HS-27A (cell line): ENCODE results near the gene SPATA32.

Experiments used
- DNase-seq: peaks from one replicate; pipeline ENCODE4 v3.0.0-alpha.2; 2012; ENCODE audit warnings: low read depth, missing footprints

The SPATA32 gene

GRCh38 chr17:45228763-45229539 lies 32.9 kb downstream of the SPATA32 start:
- DNase-seq, result no peak

DNA sequence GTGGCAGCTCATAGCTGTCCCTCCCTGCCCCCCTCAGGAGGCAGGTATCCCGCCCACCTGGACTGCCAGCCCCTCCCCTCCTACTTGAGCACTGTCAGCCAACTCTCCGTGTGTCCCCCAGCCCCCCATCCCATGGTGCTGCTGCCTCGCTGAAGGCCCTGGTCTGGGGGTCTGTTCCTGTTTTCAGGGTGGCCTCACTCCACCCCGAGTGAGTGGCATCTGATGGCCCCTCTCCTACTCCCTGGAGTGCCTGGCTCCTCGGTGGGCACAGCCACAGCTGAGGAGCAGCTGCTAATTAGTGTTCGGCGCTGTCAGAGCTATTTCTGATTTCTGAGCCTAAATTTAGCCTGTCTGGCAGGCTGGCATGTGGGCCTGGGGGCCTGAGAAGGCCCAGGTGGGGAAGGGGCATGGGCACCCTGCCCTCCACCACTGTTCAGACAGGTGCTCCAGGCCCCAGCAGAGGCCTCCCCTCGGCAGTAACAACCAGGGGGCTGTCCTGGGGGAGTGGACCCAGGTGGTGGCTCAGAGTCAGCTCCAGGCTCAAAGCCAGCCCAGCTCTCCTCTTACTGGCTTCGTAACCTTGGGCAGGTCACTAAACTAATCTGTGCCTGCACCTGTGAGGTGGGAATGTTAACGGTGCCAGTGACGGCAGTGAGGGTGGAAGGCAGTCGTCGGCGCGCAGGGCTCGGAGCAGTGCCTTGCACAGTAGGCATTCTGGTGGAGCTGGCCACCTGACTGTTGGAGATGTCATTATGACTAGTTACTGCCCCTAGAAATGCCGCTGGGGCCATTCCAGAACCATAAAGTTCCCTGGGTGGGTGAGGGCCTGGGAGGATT lies 33.8 kb downstream of the SPATA32 start:
- no peak for DNase-seq

DNA sequence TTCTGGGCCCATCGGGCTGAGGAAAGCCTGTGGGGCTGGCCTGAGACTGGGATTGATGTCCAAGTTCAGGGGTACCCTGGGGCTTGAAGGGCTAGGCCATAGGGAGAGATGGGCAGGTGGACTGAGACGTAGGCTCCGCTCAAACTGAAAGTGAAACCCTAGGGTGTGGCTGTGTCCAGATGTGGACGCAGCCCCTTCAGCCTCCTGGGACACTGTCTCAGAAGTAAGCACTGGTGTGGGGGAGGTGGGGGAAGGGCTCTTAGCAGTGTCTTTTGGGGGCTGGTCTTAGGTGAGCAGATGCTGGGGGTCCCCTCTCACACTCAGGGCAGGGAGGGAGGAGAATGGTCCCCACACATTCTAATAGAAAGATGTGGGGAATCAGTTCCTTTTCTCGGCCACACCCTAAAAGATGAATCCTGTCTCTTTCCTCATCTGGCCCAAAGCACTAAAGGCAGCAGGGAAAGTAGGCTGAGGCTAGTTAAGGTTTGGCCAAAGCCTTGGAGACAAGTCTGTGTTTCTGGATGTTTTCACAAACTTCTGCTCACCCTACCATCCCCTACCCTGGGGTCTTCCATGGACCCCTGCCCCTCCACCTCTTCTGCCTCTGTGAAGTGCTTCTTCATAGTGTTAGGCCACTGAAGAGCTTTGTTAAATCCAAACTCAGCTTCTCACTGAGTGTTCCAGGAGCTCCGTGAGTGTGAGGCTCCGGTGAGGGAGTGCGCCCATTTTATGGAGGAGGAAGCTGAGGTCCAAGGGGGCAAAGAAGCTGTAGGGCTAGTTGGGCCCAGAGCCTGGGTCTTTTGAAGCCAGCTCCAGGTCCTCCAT lies 34.6 kb downstream of the SPATA32 start:
- no peak for DNase-seq

GRCh38 chr17:45226576-45226975 lies 35.3 kb downstream of the SPATA32 start:
- no peak for DNase-seq

DNA sequence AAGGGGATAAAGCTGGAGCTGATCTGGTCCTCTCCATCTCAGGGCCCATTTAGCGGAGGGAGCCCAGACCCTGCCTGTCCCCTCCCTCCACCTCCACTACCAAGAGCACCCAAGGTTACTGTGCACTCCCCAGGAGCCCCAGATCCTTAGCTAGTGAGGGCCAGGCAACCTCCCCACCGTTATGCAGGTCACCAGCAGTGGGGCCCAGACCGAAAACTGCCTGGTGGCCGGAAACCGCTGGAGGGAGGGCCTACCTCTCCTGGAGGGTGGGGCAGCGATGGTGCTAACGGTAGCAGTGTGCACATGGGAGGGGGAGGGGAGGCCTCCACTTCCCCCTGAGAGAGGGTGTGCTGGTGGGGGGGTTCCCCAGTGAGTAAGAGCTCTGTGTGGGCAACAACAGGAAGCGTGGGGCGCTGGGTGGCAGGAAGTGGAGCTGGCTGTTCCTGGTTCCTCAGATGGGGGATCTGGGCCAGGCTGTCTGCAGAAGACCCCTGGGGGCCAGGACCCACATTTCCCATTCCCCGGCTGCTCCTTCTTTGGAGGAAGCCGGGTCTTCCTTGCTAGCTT lies 35.8 kb downstream of the SPATA32 start:
- no peak for DNase-seq

DNA sequence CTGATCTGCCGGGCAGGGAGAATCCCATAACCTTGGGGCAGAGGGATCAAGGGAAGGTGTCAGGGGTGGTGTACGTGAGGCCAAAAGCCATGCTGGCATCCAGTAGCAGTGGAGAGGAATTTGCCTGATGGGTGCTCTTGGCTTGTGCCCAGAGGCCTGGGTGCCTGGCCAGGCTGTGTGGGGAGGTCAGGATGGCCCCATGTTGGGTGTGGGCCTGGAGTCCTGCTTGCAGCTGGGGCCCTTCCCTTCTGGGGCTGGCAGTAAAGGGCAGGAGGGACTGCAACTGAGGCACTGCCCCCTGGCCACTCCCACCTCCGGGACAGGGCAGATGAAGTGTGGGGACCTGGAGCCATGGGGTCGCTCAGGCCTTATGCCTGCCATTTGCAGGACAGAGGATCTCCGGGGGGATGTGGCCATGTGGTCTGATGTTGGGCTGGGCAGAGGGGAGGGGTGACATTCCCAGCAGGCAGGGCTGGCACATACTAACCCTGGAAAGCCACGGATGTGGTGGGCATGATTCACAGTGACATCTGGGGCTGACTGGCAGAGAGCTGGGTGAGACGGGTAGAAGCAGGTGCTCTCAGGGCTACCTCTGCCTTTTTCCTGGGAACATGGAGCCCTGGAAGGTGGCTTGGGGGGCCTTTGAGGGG lies 36.7 kb downstream of the SPATA32 start:
- DNase-seq, result no peak

GRCh38 chr17:45224671-45225050 lies 37.2 kb downstream of the SPATA32 start:
- DNase-seq, result no peak

- no peak for DNase-seq
Observed at GRCh38 chr17:45223539-45224528, 38.1 kb downstream of the SPATA32 start.

DNA sequence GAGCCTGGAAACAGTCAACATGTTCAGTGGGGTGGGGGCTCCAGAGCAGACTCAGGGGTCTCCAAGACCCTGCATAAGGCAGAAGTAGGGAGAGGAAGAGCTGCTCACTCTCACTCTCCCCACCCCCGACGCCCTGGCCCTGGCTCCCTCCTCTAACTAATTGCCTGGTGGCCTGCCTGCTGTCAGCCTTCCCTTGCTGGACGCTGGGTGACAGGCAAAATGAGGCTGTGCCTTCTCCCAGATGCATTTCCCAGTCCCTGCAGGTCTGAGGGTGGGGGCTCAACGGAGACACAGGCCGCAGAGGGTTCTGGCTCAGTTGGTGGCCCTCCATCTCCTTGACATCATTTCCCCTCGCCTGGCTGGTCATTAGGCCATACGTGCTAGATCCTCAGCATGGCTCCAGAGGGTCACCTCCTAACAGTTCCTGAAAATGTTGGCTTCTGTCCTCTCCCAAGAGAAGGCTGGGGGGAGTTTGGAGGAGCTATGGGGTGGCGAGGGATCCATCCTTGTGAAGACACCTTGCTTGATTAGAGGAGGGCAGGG lies 38.8 kb downstream of the SPATA32 start:
- no peak for DNase-seq

DNA sequence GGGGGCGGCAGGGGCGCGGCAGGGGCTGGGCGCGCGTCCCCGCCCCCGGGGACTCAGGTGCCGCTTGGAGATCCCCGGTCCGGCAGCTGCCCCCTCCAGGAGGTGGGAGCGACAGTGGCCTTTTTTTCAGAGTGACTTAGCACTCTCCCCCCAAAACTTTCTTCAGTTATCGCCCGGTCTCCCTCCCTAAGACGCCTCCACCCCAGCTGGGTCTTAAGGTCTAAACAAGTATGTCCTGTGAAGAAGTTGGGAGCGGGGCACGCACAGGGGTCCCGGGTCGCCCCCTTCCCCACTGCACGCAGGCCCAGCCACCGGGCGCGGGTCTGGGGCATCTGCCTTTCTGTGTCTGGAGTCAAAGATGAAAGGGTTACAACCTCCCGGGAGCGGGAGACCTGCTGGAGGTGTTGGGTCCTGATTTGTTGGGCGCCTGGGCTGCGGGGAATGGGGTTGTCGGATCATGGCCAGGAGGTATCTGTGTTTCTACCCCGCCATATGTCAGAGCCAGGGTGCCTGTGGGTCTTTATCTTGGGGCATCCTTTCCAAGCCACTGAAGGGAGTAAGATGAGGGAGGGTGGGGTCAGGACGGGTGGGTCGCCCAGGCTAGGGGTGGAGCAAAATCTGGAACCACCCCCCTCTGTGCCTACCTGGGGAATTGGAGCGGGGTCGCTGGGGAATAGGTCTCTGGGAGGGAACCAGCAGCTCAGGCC lies 39.5 kb downstream of the SPATA32 start:
- DNase-seq, result no peak

- DNase-seq, result no peak
Observed at GRCh38 chr17:45222014-45222288, 39.9 kb downstream of the SPATA32 start.

GRCh38 chr17:45221081-45222013 lies 40.5 kb downstream of the SPATA32 start, which contains the start of gene FMNL1:
Gene FMNL1 (plus strand): TSS chr17:45221885. CDS start chr17:45222125, 240 bp downstream.
- DNase-seq, result no peak

GRCh38 chr17:45220079-45220478 lies 41.8 kb downstream of the SPATA32 start:
- DNase-seq, result no peak

DNA sequence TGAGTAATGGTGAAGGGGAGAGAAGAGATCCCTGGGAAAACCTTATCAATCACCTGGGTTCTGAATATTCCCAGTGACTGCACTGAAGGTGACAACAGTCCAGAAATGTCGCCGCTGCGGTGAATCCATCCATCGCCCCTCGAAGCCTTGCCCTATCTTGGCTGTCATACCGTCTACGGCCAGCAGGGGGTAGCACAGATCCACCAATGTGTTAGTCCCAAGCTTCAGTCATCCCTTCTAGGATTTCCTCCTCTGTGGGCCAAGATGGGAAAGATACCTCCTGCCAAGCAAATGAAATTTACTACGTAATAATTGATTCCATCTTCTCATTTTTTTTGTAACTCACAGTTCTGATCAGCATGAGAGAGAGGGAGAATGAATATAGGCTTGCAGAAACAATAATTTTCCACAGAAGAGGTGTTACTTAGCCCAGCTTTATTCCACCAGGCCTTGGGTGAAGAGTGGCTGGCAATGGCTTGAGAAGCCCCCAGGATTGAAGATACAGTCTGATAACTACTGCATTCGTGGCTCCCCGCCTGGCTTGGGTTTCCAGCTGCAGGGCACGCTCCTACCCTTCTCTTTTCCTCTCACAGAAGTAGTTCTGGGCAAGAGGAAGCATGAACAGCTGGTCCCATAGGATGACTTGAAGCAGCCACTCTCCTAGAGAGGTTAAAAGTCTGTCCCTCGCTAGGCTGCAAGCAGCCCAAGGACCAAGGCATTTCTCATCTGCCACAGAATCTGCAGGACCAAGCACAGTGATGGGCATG lies 42.8 kb downstream of the SPATA32 start:
- no peak for DNase-seq
